Lung microvascular endothelial cell (primary cell): ENCODE results near the gene TRABD2A. TPM values are rescaled to one million over a fixed set of nuclear protein-coding genes. Genes with fewer than 3 reads are reported as not detected.
"Not testable (repeated sequence)": the region's sequence is repeated elsewhere in the genome, so short reads cannot be mapped to it uniquely, and the experiment has no call there.

ENCODE experiments used
- DNase-seq, 2 donors: peaks; one replicate each; pipeline versions ENCODE4 v3.0.0 to v3.0.0-alpha.2; 2010; ENCODE audit warnings: low read depth in 2 of 2
- total RNA-seq: library from RNA; depleted of rRNA; stranded (reverse); fragments of >200 nt; gene quantifications from 2 replicates; pipeline ENCODE4 v1.2.1, GENCODE V29; 2014

TRABD2A gene
- total RNA-seq, 1 donor from 2014 or later, result 0.99 TPM

GRCh38 chr2:84781942-84782716 is 98.8 kb downstream of the TRABD2A start:
- peak in 1 of 2 donors; percentile 23 for DNase-seq

- peak in 1 of 2 donors; percentile 20 for DNase-seq
Measured at GRCh38 chr2:84779781-84780180, 101.1 kb downstream of the TRABD2A start.

- peak in 1 of 2 donors; percentile 3 for DNase-seq
Measured at GRCh38 chr2:84778911-84779690, 101.8 kb downstream of the TRABD2A start.

GRCh38 chr2:84776011-84776410 is 104.9 kb downstream of the TRABD2A start:
- DNase-seq, result peak in 1 of 2 donors; percentile 15

- not testable (repeated sequence) for DNase-seq
Measured at GRCh38 chr2:84773562-84773961, 107.3 kb downstream of the TRABD2A start.

Other genes with a start within 250 kb of the TRABD2A start
- gene TMSB10, start 24.6 kb upstream of the TRABD2A start, total RNA-seq, result 7,454 and 9,895 TPM in 2 replicates
- 25.1 and 40.5 TPM in 2 replicates for gene KCMF1, start 90.1 kb upstream of the TRABD2A start, total RNA-seq